Endometrium (tissue), 2 donors: ENCODE results near the gene RASSF7.

Experiments
- FAIRE-seq: peaks from 2 replicates; lab custom pipeline; 2012; peaks lifted over from hg19 to GRCh38; lab: Jason Lieb, UNC
- donor health status: control.
- donor health status: control.

Gene RASSF7

GRCh38 chr11:551596-551995 lies 9.2 kb upstream of the RASSF7 start:
- FAIRE-seq = no peak

- no peak for FAIRE-seq
Observed at GRCh38 chr11:553083-553987, 7.4 kb upstream of the RASSF7 start.

GRCh38 chr11:553988-554340 lies 6.8 kb upstream of the RASSF7 start:
- no peak for FAIRE-seq

GRCh38 chr11:554428-555226 lies 6.1 kb upstream of the RASSF7 start:
- no peak for FAIRE-seq

GRCh38 chr11:555227-555779 lies 5.5 kb upstream of the RASSF7 start:
- FAIRE-seq = no peak

GRCh38 chr11:555780-556661 lies 4.7 kb upstream of the RASSF7 start:
- no peak for FAIRE-seq

- no peak for FAIRE-seq
Observed at GRCh38 chr11:556662-557256, 4.0 kb upstream of the RASSF7 start.

GRCh38 chr11:557328-558132 lies 3.2 kb upstream of the RASSF7 start:
- FAIRE-seq = no peak

- no peak for FAIRE-seq
Observed at GRCh38 chr11:558503-558902, 2.3 kb upstream of the RASSF7 start.

GRCh38 chr11:559020-559620 lies 1.6 kb upstream of the RASSF7 start:
- no peak for FAIRE-seq

- no peak for FAIRE-seq
Observed at GRCh38 chr11:559712-560304, 962 bp upstream of the RASSF7 start.

GRCh38 chr11:561148-562003 lies 606 bp downstream of the RASSF7 start:
- no peak for FAIRE-seq

- FAIRE-seq = no peak
Observed at GRCh38 chr11:562046-562645, 1.4 kb downstream of the RASSF7 start.

GRCh38 chr11:563066-563811 lies 2.5 kb downstream of the RASSF7 start:
- no peak for FAIRE-seq

GRCh38 chr11:563812-564578 lies 3.2 kb downstream of the RASSF7 start:
- no peak for FAIRE-seq

GRCh38 chr11:565921-566509 lies 5.2 kb downstream of the RASSF7 start:
- no peak for FAIRE-seq
